Stimulated activated CD4-positive, alpha-beta T cell treated with anti-CD3 and anti-CD28 coated beads, Interleukin-12 subunit alpha, Interleukin-12 subunit beta, amount 100 ng/mL, for 24 hours (primary cell): ENCODE results near the gene MEPCE.

Source experiments
- DNase-seq, 2 experiments: peaks; one replicate each; pipeline ENCODE4 v3.0.0-alpha.2; 2020; ENCODE audit warnings: low read depth in 2 of 2

MEPCE gene

DNA sequence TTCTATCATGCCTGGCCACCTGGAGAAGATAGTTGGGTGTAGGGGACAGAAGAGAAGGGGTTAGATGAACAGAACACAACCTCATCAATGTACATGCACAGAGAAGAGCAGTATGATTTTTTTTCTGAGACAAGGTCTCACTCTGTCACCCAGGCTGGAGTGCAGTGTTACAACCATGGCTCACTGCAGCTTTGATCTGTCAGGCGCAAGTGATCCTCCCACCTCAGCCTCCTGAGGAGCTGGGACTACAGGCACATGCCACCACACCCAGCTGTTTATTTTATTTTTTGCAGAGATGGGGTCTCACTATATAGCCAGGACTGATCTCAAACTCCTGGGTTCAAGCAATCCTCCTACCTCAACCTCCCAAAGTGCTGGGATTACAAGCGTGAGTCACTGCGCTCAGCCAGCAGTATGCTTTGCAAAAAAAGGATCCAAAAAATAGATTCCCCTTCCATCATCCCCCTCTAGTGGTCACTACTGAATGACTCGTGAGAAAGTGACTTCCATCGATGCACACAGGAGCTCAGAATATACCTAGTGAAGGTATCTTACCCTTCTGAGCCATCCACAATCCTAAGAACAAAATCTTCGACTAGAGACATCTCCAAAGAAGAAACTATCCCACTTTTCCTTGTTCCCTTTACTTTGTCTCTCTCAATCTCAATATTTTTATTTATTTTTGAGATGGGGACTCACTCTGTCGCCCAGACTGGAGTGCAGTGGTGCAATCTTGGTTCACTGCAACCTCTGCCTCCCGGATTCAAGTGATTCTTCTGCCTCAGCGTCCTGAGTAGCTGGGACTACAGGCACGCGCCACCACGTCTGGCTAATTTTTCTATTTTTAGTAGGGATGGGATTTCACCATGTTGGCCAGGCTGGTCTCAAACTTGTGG lies 22.1 kb upstream of the MEPCE start:
- DNase-seq, result no peak

DNA sequence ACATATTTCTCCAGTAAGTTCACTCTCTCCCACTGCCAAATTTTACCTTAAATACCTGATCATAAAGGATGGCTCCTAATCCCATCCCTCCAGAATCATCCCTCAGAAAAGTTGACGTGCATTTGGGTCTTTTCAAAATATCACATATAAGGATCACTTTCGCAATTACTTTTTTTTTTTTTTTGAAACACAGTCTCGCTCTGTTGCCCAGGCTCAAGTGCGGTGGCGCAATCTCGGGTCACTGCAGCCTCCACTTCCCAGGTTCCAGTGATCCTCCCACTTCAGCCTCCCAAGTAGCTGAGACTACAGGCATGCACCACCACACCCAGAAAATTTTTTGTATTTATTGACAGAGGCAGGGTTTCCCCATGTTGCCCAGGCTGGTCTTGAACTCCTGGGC lies 18.5 kb upstream of the MEPCE start:
- no peak for DNase-seq

DNA sequence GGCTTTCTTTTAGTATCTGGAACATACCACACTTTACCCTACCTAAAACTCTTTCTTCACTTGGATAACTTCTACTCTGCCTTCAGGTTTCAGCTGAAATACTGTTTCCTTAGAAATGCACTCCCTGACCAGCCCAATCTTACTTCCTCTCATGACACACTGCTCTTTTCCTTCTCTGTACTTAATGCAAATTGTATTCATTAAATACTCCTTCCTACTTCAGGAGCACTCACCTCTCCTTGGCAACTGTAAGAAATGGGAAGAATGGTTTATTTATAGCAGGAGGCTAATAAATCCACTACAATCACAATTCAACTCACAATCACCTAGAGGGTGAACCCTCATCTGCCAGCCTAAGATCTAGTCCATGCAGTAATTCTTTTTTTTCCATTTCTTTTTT lies 16.3 kb upstream of the MEPCE start:
- no peak for DNase-seq

DNA sequence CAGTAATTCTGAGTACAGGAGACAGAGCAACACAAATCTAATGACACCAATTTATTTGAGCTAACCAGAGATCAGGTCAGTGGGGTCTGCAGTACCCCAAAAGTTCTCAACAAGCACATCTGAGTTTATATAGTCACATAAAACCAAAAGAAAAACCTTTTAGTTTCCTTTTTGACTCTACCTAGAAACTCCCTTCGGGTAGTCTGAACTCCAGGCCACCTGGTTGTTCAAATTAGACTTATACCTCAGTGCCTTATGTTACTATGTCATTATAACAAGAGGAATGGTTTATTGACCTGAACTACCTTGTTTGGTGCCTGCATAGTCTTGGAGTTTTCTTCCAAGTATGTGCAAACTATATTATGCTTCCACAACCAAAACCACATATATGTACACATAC lies 15.7 kb upstream of the MEPCE start:
- DNase-seq, result no peak

DNA sequence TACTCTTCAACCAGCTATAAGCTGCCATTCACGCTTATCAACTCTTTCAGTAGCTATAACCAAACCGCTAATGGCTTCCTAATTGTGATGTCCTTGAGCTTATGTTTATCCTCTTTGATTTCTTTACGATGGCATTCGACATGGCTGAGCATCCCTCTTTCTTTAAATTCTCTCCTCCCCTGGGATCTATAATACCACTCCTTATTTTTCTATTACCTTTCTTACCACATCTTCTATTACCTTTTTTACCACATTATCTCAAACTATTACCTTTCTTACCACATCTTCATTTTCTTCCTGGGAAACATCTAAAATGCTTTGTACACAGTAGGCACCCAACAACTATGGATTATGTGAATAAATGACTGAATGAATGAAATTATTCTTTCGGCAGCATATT lies 14.2 kb upstream of the MEPCE start:
- DNase-seq, result no peak

DNA sequence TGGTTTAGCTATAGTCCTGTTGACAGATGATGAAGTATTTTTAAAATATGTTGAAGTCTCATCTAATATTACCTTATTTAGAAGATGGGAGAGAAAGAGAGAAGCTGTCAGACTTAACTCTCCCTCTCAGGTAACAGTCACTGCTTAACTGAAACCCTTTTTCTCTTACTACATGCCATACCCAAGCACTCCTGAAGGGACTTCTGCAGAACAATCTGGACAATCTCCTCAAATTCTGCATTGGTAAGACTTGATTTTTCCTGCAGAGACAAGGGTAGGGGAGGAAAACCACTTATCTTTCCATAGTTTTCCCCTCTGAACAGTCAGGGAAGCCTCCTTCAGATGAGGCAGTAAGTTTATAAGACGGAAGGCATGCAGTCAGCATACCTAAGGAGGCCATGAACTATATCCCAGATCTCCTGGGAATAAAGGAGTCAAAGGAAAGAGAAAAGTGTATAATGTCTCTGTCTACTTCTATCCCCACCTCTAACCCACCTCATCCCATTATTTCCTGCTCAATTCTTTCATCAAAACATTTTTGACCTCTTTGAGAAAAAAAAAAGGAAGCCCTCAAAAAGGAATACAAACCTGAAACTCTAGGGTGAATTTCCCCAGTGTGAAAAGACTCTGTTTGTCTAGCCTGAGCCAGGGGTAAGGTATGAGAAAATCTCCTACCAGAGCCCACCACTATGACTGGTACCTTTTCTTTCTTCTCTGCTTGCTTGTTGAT lies 10.5 kb upstream of the MEPCE start:
- no peak for DNase-seq

DNA sequence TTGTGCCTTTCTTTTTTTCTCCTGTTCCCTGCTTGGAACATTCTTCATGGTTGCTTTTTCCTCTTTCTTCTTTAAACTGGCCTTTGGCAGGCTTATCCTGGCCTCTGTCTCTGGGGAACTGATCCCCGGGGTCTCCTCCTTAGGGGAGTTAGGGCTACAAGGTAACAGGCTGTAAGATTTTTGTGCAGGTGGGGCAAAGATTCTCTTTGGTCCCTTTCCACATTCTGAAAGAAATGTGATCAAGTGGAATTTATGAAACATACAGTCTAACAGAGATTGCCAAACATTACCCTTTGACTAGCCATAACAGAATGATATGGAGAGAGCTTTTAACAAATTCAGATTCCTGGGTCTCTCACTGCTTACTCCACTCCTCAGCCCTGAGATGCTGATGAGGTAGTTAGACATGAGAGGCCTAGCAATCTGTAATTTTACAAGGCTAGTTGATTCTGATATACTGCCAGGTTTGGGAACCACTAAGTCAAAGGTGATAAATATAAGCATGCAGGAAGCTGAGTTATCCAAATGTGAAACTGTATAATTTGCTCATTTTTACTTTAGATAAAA lies 9.9 kb upstream of the MEPCE start:
- no peak for DNase-seq

DNA sequence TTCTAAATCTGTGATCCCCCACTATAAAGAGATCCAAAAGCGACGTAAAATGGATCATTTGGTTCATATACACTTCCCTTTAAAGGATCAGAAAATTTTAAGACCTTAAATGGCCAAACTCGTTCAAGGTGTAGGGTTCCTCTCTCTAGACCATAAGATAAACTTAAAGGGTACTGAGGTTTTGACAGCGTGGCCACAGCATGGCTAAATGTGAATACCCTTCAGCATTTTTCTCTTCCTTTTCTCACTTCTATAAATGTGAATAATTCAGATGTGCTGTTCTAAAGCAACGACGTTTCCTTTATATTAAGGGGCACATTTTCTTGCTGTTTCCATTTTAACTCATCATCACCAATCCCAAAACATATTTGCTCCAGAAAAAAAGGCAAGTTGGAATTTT lies 6.3 kb upstream of the MEPCE start:
- DNase-seq, result no peak

DNA sequence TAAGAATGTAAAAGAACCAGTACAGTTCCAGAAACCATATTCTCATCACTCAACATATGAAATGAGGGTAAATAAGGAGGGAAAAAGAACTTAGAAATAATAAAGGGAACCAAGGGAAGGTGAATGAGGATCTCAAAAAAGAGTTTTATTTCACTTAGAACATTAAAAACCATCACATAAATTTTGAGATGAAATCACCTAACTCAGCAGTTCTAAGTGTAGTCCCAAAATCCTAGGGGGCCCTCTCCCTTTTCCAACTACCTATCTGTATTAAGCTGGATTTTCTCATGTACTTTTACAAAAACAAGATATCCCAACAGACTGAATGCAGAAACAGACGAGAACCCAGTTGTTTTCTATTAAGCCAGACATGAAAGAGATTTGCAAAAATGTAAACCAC lies 4.3 kb upstream of the MEPCE start:
- no peak for DNase-seq

DNA sequence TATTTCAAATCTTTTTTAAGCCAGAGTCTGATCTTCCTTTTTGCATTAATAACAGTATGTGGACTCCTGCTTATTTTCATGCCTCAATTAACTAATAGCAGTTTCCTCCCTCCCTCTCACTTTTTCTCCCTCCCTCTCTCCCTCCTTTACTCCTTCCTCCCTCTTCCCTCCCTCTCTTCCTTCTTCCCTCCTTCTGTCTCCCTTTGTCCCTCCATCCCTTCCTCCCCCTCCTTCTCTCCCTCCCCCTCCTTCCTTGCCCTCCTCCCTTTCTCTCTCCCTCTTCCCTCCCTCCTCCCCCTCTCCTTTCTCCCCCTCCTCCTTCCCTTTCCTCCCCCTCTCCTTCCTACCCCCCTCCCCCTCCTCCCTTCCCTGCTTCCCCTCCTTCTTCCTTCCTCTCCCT lies 3.1 kb upstream of the MEPCE start:
- no peak for DNase-seq

DNA sequence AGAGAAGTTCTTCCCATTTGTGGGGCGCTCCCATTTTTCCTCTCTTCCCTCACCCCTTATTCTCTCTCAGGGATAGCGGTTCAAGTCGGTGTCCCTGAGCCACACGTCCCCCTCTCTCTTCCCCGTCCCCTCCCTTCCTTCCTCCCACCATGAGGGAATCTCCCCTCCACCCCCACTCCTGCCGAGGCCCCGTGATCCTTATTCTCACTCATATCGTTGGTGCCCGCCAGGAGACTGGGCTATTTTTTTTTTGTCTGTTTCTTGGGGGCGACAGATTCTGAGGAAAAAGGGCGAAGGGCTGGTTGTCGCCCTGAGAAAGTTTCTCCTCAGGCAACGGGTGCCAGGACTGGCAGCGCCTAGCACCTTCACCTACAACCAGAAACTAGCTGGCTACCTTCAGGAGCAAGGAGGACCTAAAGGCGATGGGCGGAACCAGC lies 1.9 kb upstream of the MEPCE start:
- DNase-seq, result no peak

DNA sequence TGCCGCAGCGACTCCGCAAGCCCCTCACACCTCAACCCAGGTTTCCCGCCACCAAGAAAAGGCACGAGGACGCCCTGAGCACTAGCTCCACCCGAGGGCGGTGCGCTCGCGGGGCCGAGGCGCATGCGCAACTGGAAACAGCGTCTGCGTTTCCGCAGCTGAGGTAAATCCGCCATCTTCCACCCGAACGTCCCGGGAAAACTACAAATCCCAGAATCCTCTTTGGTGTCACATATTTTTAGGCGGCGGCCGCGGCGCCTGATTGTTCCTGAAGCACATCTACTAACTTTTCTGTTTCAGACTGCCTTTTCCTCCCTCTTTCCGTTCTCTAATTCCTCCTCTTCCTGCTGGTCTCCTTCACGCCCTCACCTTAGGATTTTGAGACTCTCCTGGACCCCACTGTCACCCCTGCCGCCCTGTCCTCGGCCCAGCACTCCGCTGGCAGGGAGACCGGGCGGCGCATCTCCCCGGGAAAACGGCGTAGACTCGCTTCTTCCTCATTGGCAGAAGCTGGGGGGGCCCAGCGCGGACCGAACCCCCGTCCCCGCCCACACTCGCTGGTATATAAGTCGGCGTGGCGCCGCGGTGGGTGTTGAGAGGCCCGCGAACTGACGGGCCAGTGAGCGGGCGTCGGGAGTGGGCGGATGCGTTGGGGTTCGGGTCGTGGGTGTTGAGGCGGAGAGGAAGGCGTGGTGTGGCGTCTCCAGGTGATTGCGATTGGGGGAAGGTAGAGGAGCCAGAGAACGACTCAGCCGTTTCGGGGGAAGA lies 1.2 kb upstream of the MEPCE start, which contains the start of gene ZCWPW1:
ZCWPW1 (minus strand) TSS at position 505 of the 768 bp plus-strand sequence. CDS start 8,054 bp downstream, outside the sequence.
- peak; percentile 94 to 98 for DNase-seq

DNA sequence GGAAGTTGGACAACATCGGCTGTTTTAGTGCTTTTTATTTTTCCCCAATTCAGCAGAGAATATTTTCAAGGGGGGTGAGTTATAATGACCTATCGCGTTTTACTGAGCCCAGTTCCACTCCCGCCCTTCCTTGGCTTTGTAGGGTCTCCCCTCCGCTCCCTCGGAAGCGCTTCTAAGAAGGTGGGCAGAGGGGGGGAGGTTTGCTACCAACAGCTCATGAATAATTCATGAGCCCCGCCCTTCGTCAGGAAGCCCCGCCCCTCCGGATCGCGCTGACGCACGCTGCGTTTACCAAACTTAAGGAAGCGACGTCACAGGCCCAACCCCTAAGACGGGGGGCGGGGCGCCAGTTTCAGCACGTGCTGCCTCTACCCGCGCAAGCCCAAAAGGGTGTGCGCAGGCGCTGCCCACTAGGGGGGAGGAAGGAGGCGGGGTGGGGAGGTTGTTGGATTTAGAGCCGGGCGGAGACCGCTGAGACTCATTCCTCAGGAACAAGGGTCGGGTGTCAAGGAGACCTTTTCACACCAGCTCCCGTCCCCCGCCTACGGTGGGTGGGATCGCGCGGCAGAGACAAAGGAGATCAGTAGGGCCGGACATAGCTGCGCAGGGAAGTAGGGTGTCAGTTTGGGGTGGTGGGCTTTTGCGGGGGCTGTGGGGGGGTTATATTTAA lies 529 bp upstream of the MEPCE start:
- peak; percentile 100 for DNase-seq

DNA sequence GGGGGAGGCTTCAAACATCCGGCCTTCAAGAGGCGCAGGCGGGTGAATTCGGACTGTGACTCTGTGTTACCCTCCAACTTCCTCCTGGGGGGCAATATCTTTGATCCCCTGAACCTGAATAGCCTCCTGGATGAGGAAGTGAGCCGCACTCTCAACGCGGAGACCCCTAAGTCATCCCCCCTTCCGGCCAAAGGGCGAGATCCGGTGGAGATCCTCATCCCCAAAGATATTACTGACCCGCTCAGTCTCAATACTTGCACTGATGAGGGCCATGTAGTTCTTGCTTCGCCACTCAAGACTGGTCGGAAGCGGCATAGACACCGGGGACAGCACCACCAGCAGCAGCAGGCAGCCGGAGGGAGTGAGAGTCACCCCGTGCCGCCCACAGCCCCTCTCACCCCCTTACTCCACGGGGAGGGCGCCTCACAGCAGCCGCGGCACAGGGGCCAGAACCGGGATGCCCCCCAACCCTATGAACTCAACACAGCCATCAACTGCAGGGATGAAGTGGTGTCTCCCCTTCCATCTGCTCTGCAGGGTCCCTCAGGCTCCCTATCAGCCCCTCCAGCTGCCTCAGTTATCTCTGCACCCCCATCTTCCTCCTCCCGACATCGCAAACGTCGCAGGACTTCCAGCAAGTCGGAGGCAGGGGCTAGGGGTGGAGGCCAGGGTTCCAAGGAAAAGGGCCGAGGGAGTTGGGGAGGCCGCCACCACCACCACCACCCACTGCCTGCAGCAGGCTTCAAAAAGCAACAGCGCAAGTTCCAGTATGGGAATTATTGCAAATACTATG lies 1.1 kb downstream of the MEPCE start:
- DNase-seq, result no peak

DNA sequence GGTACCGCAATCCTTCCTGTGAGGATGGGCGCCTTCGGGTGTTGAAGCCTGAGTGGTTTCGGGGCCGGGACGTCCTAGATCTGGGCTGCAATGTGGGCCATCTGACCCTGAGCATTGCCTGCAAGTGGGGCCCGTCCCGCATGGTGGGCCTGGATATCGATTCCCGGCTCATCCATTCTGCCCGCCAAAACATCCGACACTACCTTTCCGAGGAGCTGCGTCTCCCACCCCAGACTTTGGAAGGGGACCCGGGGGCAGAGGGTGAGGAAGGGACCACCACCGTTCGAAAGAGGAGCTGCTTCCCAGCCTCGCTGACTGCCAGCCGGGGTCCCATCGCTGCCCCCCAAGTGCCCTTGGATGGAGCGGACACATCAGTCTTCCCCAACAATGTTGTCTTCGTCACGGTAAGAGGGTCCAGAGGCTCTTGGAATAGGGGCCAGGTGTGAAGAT lies 1.7 kb downstream of the MEPCE start:
- no peak for DNase-seq

DNA sequence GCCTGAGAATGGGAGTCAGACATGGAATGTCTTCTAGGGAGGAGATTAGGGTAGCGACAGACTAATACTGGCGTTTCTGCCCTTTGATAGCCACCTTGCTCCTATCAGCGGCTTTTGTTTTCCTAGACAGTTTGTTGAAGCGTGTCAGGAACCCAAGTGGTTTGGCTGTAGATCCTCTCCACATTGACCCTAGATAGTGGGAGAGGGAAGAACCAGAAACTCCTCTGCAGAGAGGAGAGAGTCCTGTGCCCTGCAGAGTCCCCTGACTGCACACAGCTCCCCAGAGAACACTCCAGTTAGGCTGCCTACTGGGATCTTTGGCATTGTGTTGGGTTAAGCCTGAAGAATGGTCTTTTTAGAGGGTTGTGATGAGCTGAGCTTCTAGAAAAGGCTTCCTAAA lies 2.4 kb downstream of the MEPCE start:
- DNase-seq, result no peak

DNA sequence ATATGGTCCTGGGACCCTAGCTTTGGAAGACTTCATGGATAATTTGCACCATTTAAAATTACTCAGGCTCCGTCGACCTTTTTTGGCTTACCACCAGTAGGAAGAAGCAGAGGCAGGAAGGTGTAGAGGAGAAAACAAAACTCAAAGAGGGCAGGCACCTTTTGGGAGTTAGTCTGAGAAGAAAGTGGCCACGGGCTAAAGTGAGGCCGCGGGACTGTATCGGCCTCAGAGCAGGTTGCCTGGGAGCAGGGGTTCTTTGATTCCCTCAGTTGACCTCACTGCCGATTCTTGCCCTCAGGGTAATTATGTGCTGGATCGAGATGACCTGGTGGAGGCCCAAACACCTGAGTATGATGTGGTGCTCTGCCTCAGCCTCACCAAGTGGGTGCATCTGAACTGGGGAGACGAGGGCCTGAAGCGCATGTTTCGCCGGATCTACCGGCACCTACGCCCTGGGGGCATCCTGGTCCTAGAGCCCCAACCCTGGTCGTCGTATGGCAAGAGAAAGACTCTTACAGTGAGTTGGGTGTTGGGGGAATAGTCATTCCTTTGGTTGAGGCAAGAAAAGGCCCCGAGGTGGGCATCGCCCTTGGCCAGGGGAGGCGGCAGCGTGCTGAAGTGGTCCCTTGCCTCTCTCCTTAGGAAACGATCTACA lies 3.1 kb downstream of the MEPCE start:
- no peak for DNase-seq

DNA sequence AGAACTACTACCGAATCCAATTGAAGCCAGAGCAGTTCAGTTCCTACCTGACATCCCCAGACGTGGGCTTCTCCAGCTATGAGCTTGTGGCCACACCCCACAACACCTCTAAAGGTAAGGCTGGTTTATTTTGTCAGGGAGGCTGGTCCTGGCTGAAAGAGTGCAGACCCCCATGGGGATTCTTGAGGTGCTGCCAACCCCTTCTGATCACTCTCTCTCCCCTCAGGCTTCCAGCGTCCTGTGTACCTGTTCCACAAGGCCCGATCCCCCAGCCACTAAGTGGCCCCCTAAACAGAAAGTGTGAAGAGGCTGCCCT lies 3.6 kb downstream of the MEPCE start:
- DNase-seq, result no peak

DNA sequence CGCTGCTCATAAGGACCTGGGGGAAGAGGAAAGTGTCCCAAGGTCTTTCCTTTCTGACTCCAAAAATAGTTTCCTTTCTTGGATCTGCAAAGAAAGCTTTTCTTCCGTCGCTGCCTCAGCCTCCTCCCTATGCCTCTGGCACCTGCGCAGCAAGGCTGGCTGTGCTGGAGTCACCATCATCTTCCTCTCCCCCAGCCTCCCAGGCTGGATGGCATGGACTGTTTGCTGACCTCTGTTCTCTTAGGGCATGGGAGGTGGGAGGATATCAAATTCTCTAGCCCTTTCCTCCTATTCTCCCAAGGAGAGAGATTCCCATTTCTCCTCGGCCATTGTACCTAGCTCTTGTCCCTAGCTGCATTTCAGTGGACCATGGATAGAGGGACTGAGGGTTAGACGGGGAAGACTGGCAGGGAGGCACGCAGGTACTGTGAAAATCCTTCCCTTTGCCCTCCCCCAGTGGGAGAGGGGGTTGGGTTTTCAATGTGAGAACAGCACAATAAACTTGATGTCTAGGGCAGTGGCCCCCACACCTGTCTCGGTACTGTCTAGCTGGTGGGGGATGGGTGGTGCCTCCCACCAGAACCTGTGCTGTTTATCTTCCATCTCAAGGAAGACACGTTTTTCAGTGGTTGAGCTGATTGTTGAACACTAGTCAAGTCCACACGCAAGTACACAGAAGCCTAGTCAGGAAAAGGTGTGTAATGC lies 4.1 kb downstream of the MEPCE start:
- DNase-seq, result no peak
